ENCODE measurements around the gene ACTL8.
A peak's percentile ranks its signal among the peaks of the same experiment; 100 is the strongest.

Gene ACTL8

GRCh38 chr1:17713993-17714392 is 41.1 kb upstream of the ACTL8 start:
- no peak overlapping the region for H3K4me3 ChIP-seq (ENCODE audit: low read depth, low read length)
- no peak for DNase-seq (ENCODE audit: low read depth)
- TF ChIP-seq CTCF (IDR thresholded peaks at IDR 0.05; ENCODE audit: low read depth, low read length, missing control alignments) = no peak
- in situ Hi-C loops (cut with HindIII; ENCODE audit: low sequenced_read_pairs) = no loop called here

GRCh38 chr1:17717594-17718535 is 37.3 kb upstream of the ACTL8 start:
- no peak for TF ChIP-seq CTCF (IDR thresholded peaks at IDR 0.05; ENCODE audit: low read depth, low read length, missing control alignments)
- in situ Hi-C loops (cut with HindIII; ENCODE audit: low sequenced_read_pairs) = no loop called here
- no peak overlapping the region for H3K4me3 ChIP-seq (ENCODE audit: low read depth, low read length)
- DNase-seq (ENCODE audit: low read depth) = no peak

GRCh38 chr1:17719874-17720273 is 35.3 kb upstream of the ACTL8 start:
- H3K4me3 ChIP-seq (ENCODE audit: low read depth, low read length) = no peak overlapping the region
- in situ Hi-C loops (cut with HindIII; ENCODE audit: low sequenced_read_pairs) = no loop called here
- TF ChIP-seq CTCF (IDR thresholded peaks at IDR 0.05; ENCODE audit: low read depth, low read length, missing control alignments) = no peak
- no peak for DNase-seq (ENCODE audit: low read depth)

DNA sequence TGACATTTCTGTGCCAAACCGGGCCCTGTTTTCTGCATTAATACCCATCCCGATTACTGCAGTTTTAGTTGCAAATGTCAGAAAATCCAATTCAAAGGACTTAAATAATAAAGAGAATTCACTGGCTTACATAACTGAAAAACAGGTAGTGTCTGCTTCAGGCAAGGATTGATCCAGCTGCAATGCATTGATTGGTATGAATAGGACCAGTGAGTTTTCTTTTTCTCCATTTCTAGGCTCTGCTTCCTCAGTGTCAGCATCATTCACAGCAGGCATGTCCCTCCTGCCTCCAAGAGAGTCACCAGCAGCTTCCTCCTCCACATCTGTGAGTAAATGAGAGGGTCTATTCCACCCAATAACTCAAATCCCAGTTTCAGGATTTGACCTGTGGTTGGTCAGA is 33.7 kb upstream of the ACTL8 start:
- TF ChIP-seq CTCF (IDR thresholded peaks at IDR 0.05; ENCODE audit: low read depth, low read length, missing control alignments) = no peak
- in situ Hi-C loops (cut with HindIII; ENCODE audit: low sequenced_read_pairs) = no loop called here
- no peak overlapping the region for H3K4me3 ChIP-seq (ENCODE audit: low read depth, low read length)
- no peak for DNase-seq (ENCODE audit: low read depth)

DNA sequence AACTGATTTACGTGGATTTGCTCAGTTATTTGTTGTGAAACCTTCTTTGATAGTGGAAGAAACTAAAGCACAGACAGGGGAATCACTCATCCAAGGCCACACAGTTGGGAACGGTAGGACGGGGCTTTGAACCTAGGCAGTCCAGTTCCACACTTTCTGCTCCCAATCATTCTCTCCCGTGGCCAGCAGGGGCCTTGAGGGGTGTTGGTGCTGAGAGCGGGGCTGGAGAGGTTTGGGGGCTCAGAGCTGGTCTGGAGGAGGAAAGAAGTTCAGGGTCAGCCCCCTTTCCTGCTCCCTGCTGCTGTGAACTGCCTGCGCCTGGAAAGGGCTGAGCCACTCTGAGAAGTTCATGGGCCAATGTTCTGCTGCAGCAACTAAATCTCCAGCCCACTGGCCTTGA is 31.4 kb upstream of the ACTL8 start:
- no peak overlapping the region for H3K4me3 ChIP-seq (ENCODE audit: low read depth, low read length)
- TF ChIP-seq CTCF (IDR thresholded peaks at IDR 0.05; ENCODE audit: low read depth, low read length, missing control alignments) = peak; percentile 15
- in situ Hi-C loops (cut with HindIII; ENCODE audit: low sequenced_read_pairs) = no loop called here
- no peak for DNase-seq (ENCODE audit: low read depth)

GRCh38 chr1:17724150-17724549 is 31.0 kb upstream of the ACTL8 start:
- in situ Hi-C loops (cut with HindIII; ENCODE audit: low sequenced_read_pairs) = no loop called here
- no peak for TF ChIP-seq CTCF (IDR thresholded peaks at IDR 0.05; ENCODE audit: low read depth, low read length, missing control alignments)
- no peak overlapping the region for H3K4me3 ChIP-seq (ENCODE audit: low read depth, low read length)
- no peak for DNase-seq (ENCODE audit: low read depth)

Data from astrocyte of the cerebellum (primary cell).